Testis (tissue), 3 donors: Measurements from ENCODE around the gene DDC. TPM values are rescaled to one million over a fixed set of nuclear protein-coding genes. Genes with fewer than 3 reads are reported as not detected.

Experiments used
- DNase-seq: peaks from one replicate; pipeline ENCODE4 v3.0.0-alpha.2; 2019
- H3K27ac ChIP-seq, 2 donors: fragments of 200-600 bp; sonication (generic); one replicate each; pipeline ENCODE4 v1.5.1; 2019
- H3K27me3 ChIP-seq: fragments of 200-600 bp; sonication (generic); one replicate; pipeline ENCODE4 v1.5.1; 2019
- H3K36me3 ChIP-seq: fragments of 200-600 bp; sonication (generic); one replicate; pipeline ENCODE4 v1.5.1; 2017; ENCODE audit warnings: low read depth; ENCODE audit errors: missing control alignments
- H3K4me1 ChIP-seq: fragments of 200-600 bp; sonication (generic); one replicate; pipeline ENCODE4 v1.5.1; 2019
- H3K4me3 ChIP-seq, 2 donors: fragments of 200-600 bp; sonication (generic); one replicate each; pipeline ENCODE4 v1.5.1; 2017 to 2019
- H3K9me3 ChIP-seq: fragments of 200-600 bp; sonication (generic); one replicate; pipeline ENCODE4 v1.5.1; 2017
- CTCF ChIP-seq, 3 experiments: fragments of 450-650 bp in 2 of 3; fragments of 200-600 bp in 1 of 3; sonication (generic) in 1 of 3; IDR thresholded peaks; one replicate each; pipeline ENCODE4 v1.5.1; 2016 to 2019; ENCODE audit warnings: antibody characterized with exemption in 3 of 3, mild to moderate bottlenecking in 2 of 3, moderate library complexity in 1 of 3
- POLR2A ChIP-seq: fragments of 450-650 bp; IDR thresholded peaks from one replicate; pipeline ENCODE4 v1.6.1; 2017; ENCODE audit warnings: antibody characterized with exemption, mild to moderate bottlenecking, moderate library complexity
- WGBS, 2 donors: methylation state at CpG; one replicate each; pipeline ENCODE4 v1.1.5; 2018; 5-methylcytosine and 5-hydroxymethylcytosine counted together
- intact Hi-C: fragments of 100-400 bp; cut with DNase I; formaldehyde crosslinking; loops from one replicate; pipeline ENCODE4 v1.15.1; 2023; ENCODE audit warnings: low total_unique reads
- polyA plus RNA-seq: library from polyadenylated mRNA; stranded (reverse); fragments of 350-450 nt; fragmentation: Illumina TruSeq; extraction: RNeasy Lipid Tissue Mini Kit (QIAGEN cat#74804); gene quantifications from one replicate; pipeline ENCODE4 v1.2.3, GENCODE V29; 2014; ENCODE audit warnings: low read depth, low replicate concordance; ENCODE audit not compliant: insufficient read depth
- total RNA-seq, 2 donors: library from RNA; depleted of rRNA; stranded (reverse); fragments of >200 nt; gene quantifications; one replicate each; pipeline ENCODE4 v1.2.3, GENCODE V29; 2016

DDC gene
- total and polyA plus RNA-seq, 3 donors from 2014 or later = 1.2 to 4.1 (median 3.3) TPM

GRCh38 chr7:50567715-50568261 is 2.6 kb upstream of the DDC start:
- H3K4me1 ChIP-seq = no peaks in the 10 kb centered on the region
- DNase-seq = no peak
- H3K9me3 ChIP-seq = no peaks in the 10 kb centered on the region
- intact Hi-C loops = no loop called here
- TF ChIP-seq CTCF (IDR thresholded peaks at IDR 0.05) (no peak), POLR2A (no peak)
- H3K27ac ChIP-seq = no peak overlapping the region
- H3K27me3 ChIP-seq = no peaks in the 10 kb centered on the region
- H3K36me3 ChIP-seq = no peaks in the 10 kb centered on the region
- WGBS, 2 donors = 83 to 92% methylated on average over 3 to 6 of the region's 6 CpGs
- H3K4me3 ChIP-seq = no peak overlapping the region

- 68 to 85% methylated on average over 5 of the region's 5 CpGs for WGBS, 2 donors
- intact Hi-C loops = no loop called here
- Histone ChIP-seq H3K27ac (no peak overlapping the region), H3K36me3 (no peaks in the 10 kb centered on the region), H3K9me3 (no peaks in the 10 kb centered on the region), H3K4me3 (no peak overlapping the region), H3K27me3 (no peaks in the 10 kb centered on the region), H3K4me1 (peaks cover 9% of the 10 kb centered on the region)
- no peak for DNase-seq
- TF ChIP-seq POLR2A = no peak
- TF ChIP-seq CTCF (IDR thresholded peaks at IDR 0.05) = no peak
Observed at GRCh38 chr7:50565977-50566376, 772 bp upstream of the DDC start.

GRCh38 chr7:50565559-50565916 is 333 bp upstream of the DDC start:
- Histone ChIP-seq H3K9me3 (no peaks in the 10 kb centered on the region), H3K27me3 (no peaks in the 10 kb centered on the region), H3K4me1 (peaks cover 14% of the 10 kb centered on the region), H3K36me3 (no peaks in the 10 kb centered on the region), H3K27ac (no peak overlapping the region), H3K4me3 (no peak overlapping the region)
- DNase-seq = no peak
- intact Hi-C loops = no loop called here
- 78 to 82% methylated on average over 2 of the region's 2 CpGs for WGBS, 2 donors
- TF ChIP-seq POLR2A (no peak), CTCF (IDR thresholded peaks at IDR 0.05) (no peak)

GRCh38 chr7:50564171-50564570 is 1.0 kb downstream of the DDC start:
- no peaks in the 10 kb centered on the region for H3K9me3 ChIP-seq
- H3K27ac ChIP-seq = no peak overlapping the region
- intact Hi-C loops = no loop called here
- WGBS, 2 donors = 92 to 94% methylated on average over 8 of the region's 8 CpGs
- H3K4me3 ChIP-seq = no peak overlapping the region
- H3K27me3 ChIP-seq = no peaks in the 10 kb centered on the region
- DNase-seq = no peak
- H3K4me1 ChIP-seq = peaks cover 19% of the 10 kb centered on the region
- H3K36me3 ChIP-seq = no peaks in the 10 kb centered on the region
- no peak for TF ChIP-seq CTCF (IDR thresholded peaks at IDR 0.05)
- TF ChIP-seq POLR2A = no peak

GRCh38 chr7:50562136-50562535 is 3.1 kb downstream of the DDC start:
- intact Hi-C loops = no loop called here
- no peak overlapping the region for H3K4me3 ChIP-seq
- H3K27me3 ChIP-seq = no peaks in the 10 kb centered on the region
- 71% methylated on average over 5 of the region's 5 CpGs; no CpG with 5 or more reads in 1 of the 2 donors for WGBS, 2 donors
- TF ChIP-seq POLR2A (no peak), CTCF (IDR thresholded peaks at IDR 0.05) (no peak)
- DNase-seq = peak; percentile 32
- H3K36me3 ChIP-seq = no peaks in the 10 kb centered on the region
- peaks cover 19% of the 10 kb centered on the region for H3K4me1 ChIP-seq
- H3K9me3 ChIP-seq = no peaks in the 10 kb centered on the region
- no peak overlapping the region for H3K27ac ChIP-seq
